ENCODE measurements around the gene IMP4. TPM values are rescaled to one million over a fixed set of nuclear protein-coding genes. Genes with fewer than 3 reads are reported as not detected.

IMP4 gene
- total RNA-seq, 5 donors from 2014 or later (not counting 1 experiment from before 2014, with no cell fraction given) = 70.7 to 93.7 (median 86.9) TPM

DNA sequence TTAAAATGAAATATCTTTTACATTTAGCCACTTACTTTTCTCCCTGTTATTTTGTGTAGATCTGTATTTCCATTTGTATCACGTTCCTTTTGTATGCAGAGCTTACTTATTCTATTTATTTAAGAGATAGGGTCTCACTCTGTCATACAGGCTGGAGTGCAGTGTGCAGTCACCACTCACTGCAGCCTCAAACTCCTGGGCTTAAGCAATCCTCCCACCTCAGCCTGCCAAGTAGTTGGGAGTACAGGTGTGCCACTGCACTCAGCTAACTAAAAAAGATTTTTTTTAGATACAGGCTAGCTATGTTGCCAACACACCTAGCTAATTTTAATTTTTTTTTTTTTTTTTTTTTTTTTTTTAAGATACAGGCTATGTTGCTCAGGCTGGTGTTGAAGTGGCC lies 24.0 kb downstream of the IMP4 start:
- H3K4me3 ChIP-seq (ENCODE audit: control insufficient read depth in 1 of 2, extremely low read depth in 1 of 2, low read length in 1 of 2) = no peak overlapping the region
- Mint-ChIP-seq H3K4me3 (no peak overlapping the region), H3K4me1 (peaks cover 21 to 22% (median 22%) of the 10 kb centered on the region in 3 donors), H3K27me3 (no peaks in the 10 kb centered on the region), H3K9me3 (no peaks in the 10 kb centered on the region), H3K36me3 (no peaks in the 10 kb centered on the region), H3K27ac (no peak overlapping the region)
- no peak for DNase-seq
- ChIA-PET POLR2A (interaction anchor here in 1 of 2 donors (0.6 kb wide), 2 partner anchors 10 to 853 kb away, joined by 3 to 15 read pairs; no protein-coding TSS in a partner anchor), CTCF (interaction anchor here in 1 of 2 donors (1.2 kb wide), 1 partner anchor 24 kb away, joined by 3 read pairs; the partner anchor contains the start of gene IMP4)
- no peak overlapping the region for H3K27ac ChIP-seq (ENCODE audit: low read length)
- peaks cover 16 to 22% of the 10 kb centered on the region in 2 experiments for H3K4me1 ChIP-seq (ENCODE audit: control insufficient read depth in 1 of 2, extremely low read depth in 1 of 2, insufficient read depth in 2 of 2, low read length in 2 of 2)
- ATAC-seq (replicated peaks in 1 of 4) = no peak
- no peaks in the 10 kb centered on the region for H3K27me3 ChIP-seq (replicated peaks in 1 of 2; ENCODE audit: control insufficient read depth in 2 of 2, extremely low read depth in 1 of 2, insufficient read depth in 2 of 2, low read length in 1 of 2)
- no peaks in the 10 kb centered on the region for H3K9me3 ChIP-seq
- no CpG with 5 or more reads among the region's 1 CpG for WGBS (ENCODE audit: insufficient coverage)
- no peaks in the 10 kb centered on the region for H3K36me3 ChIP-seq (ENCODE audit: control insufficient read depth in 2 of 2, extremely low read depth in 1 of 2, insufficient read depth in 1 of 2, low read length in 1 of 2)

- H3K27me3 Mint-ChIP-seq = no peaks in the 10 kb centered on the region
- H3K36me3 Mint-ChIP-seq = peaks cover 5% of the 10 kb centered on the region
These were observed 26.1 kb downstream of the IMP4 start for GRCh38 chr2:130368786-130369185.

DNA sequence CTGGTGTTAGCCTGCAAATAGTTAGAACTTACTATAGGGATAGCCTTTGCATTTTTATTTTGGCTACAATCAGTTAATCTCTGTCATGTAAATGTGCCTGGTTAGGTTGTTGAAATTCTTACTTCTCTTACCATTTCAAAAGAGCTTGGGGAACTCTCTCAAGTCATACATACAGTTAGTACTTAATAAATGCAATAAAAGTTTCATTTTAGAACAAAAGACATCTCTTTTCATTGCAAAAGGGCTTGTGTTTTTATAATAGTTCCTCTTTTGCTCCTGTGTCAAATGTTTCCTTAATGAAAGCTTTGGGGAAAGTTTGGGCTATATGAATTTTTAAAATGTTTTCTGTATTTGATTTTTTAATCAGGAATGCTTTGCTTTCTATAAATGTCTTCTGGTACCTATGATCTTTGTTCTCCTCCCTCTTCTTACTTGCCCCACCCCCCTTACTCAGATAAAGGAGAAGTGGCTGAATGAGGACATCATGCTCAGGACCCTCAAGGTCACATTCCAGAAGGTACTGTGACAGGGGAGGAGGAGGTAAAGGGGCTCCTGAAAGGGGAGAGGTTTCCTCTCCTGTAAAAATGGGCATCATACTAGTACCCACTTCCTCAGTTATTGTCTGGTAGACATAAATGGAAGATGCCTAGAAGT lies 26.7 kb downstream of the IMP4 start:
- Histone ChIP-seq H3K4me3 (ENCODE audit: control insufficient read depth in 1 of 2, extremely low read depth in 1 of 2, low read length in 1 of 2) (no peak overlapping the region), H3K27ac (ENCODE audit: low read length) (peak overlapping the region; percentile 72), H3K4me1 (ENCODE audit: control insufficient read depth in 1 of 2, extremely low read depth in 1 of 2, insufficient read depth in 2 of 2, low read length in 2 of 2) (peaks cover 16 to 43% of the 10 kb centered on the region in 2 experiments), H3K27me3 (replicated peaks in 1 of 2; ENCODE audit: control insufficient read depth in 2 of 2, extremely low read depth in 1 of 2, insufficient read depth in 2 of 2, low read length in 1 of 2) (no peaks in the 10 kb centered on the region), H3K9me3 (no peaks in the 10 kb centered on the region), H3K36me3 (ENCODE audit: control insufficient read depth in 2 of 2, extremely low read depth in 1 of 2, insufficient read depth in 1 of 2, low read length in 1 of 2) (peaks cover 0 to 4% of the 10 kb centered on the region in 2 donors)
- no peaks in the 10 kb centered on the region for H3K9me3 Mint-ChIP-seq
- ChIA-PET CTCF (interaction anchor here in 1 of 2 donors (1.7 kb wide), 1 partner anchor 27 kb away, joined by 3 read pairs; the partner anchor contains the start of gene IMP4), POLR2A (no interaction called here)
- H3K27me3 Mint-ChIP-seq = no peaks in the 10 kb centered on the region
- H3K4me3 Mint-ChIP-seq = peak overlapping the region in 1 of 3 donors; percentile 89
- ATAC-seq (replicated peaks in 1 of 4) (no peak), DNase-seq (no peak)
- H3K4me1 Mint-ChIP-seq = peaks cover 38 to 42% (median 41%) of the 10 kb centered on the region in 3 donors
- peaks cover 8% of the 10 kb centered on the region for H3K36me3 Mint-ChIP-seq
- H3K27ac Mint-ChIP-seq = peak overlapping the region; percentile 95 to 98

More at GRCh38 chr2:130368786-130369185, 26.1 kb downstream of the IMP4 start:
- no peak overlapping the region for H3K4me3 Mint-ChIP-seq
- WGBS (ENCODE audit: insufficient coverage) = 80% methylated on average over 1 of the region's 5 CpGs
- Histone ChIP-seq H3K9me3 (no peaks in the 10 kb centered on the region), H3K36me3 (ENCODE audit: control insufficient read depth in 2 of 2, extremely low read depth in 1 of 2, insufficient read depth in 1 of 2, low read length in 1 of 2) (no peaks in the 10 kb centered on the region), H3K4me3 (ENCODE audit: control insufficient read depth in 1 of 2, extremely low read depth in 1 of 2, low read length in 1 of 2) (no peak overlapping the region), H3K27ac (ENCODE audit: low read length) (no peak overlapping the region), H3K27me3 (replicated peaks in 1 of 2; ENCODE audit: control insufficient read depth in 2 of 2, extremely low read depth in 1 of 2, insufficient read depth in 2 of 2, low read length in 1 of 2) (no peaks in the 10 kb centered on the region), H3K4me1 (ENCODE audit: control insufficient read depth in 1 of 2, extremely low read depth in 1 of 2, insufficient read depth in 2 of 2, low read length in 2 of 2) (peaks cover 16 to 39% of the 10 kb centered on the region in 2 experiments)
- ChIA-PET CTCF (interaction anchor here in 1 of 2 donors (0.5 to 1.7 kb wide), 2 partner anchors 26 to 187 kb away, joined by 3 read pairs; partner anchors contain the start of genes IMP4 and SMPD4), POLR2A (no interaction called here)
- ATAC-seq (replicated peaks in 1 of 4) (no peak), DNase-seq (no peak)
- H3K27ac Mint-ChIP-seq = no peak overlapping the region
- H3K9me3 Mint-ChIP-seq = no peaks in the 10 kb centered on the region
- H3K4me1 Mint-ChIP-seq = peaks cover 32 to 37% (median 36%) of the 10 kb centered on the region in 3 donors

GRCh38 chr2:130369965-130370341 lies 27.3 kb downstream of the IMP4 start:
- H3K27ac ChIP-seq (ENCODE audit: low read length) = peak overlapping the region; percentile 72
- no peaks in the 10 kb centered on the region for H3K9me3 Mint-ChIP-seq
- H3K4me3 Mint-ChIP-seq = peak overlapping the region in 1 of 3 donors; percentile 89
- WGBS (ENCODE audit: insufficient coverage) = 100% methylated on average over 3 of the region's 5 CpGs
- ChIA-PET CTCF (interaction anchor here in 1 of 2 donors (1.7 kb wide), 1 partner anchor 27 kb away, joined by 3 read pairs; the partner anchor contains the start of gene IMP4), POLR2A (no interaction called here)
- H3K27ac Mint-ChIP-seq = peak overlapping the region; percentile 95 to 98
- no peaks in the 10 kb centered on the region for H3K27me3 ChIP-seq (replicated peaks in 1 of 2; ENCODE audit: control insufficient read depth in 2 of 2, extremely low read depth in 1 of 2, insufficient read depth in 2 of 2, low read length in 1 of 2)
- H3K4me1 ChIP-seq (ENCODE audit: control insufficient read depth in 1 of 2, extremely low read depth in 1 of 2, insufficient read depth in 2 of 2, low read length in 2 of 2) = peaks cover 16 to 45% of the 10 kb centered on the region in 2 experiments
- DNase-seq (no peak), ATAC-seq (replicated peaks in 1 of 4) (no peak)
- peaks cover 0 to 8% of the 10 kb centered on the region in 2 donors for H3K36me3 ChIP-seq (ENCODE audit: control insufficient read depth in 2 of 2, extremely low read depth in 1 of 2, insufficient read depth in 1 of 2, low read length in 1 of 2)
- no peaks in the 10 kb centered on the region for H3K27me3 Mint-ChIP-seq
- peaks cover 12% of the 10 kb centered on the region for H3K36me3 Mint-ChIP-seq
- no peaks in the 10 kb centered on the region for H3K9me3 ChIP-seq
- H3K4me3 ChIP-seq (ENCODE audit: control insufficient read depth in 1 of 2, extremely low read depth in 1 of 2, low read length in 1 of 2) = no peak overlapping the region
- H3K4me1 Mint-ChIP-seq = peaks cover 43 to 46% (median 45%) of the 10 kb centered on the region in 3 donors

GRCh38 chr2:130370490-130370889 lies 27.8 kb downstream of the IMP4 start:
- Histone ChIP-seq H3K4me3 (ENCODE audit: control insufficient read depth in 1 of 2, extremely low read depth in 1 of 2, low read length in 1 of 2) (no peak overlapping the region), H3K4me1 (ENCODE audit: control insufficient read depth in 1 of 2, extremely low read depth in 1 of 2, insufficient read depth in 2 of 2, low read length in 2 of 2) (peaks cover 16 to 48% of the 10 kb centered on the region in 2 experiments), H3K27ac (ENCODE audit: low read length) (peak overlapping the region; percentile 72), H3K36me3 (ENCODE audit: control insufficient read depth in 2 of 2, extremely low read depth in 1 of 2, insufficient read depth in 1 of 2, low read length in 1 of 2) (peaks cover 0 to 13% of the 10 kb centered on the region in 2 donors), H3K9me3 (no peaks in the 10 kb centered on the region), H3K27me3 (replicated peaks in 1 of 2; ENCODE audit: control insufficient read depth in 2 of 2, extremely low read depth in 1 of 2, insufficient read depth in 2 of 2, low read length in 1 of 2) (no peaks in the 10 kb centered on the region)
- ATAC-seq (replicated peaks in 1 of 4) (peak; percentile 31 to 47 (median 46)), DNase-seq (peak in 20 of 35 experiments; percentile 18 to 64 (median 28))
- POLR2A ChIA-PET = no interaction called here
- Mint-ChIP-seq H3K9me3 (no peaks in the 10 kb centered on the region), H3K36me3 (peaks cover 17% of the 10 kb centered on the region), H3K27me3 (no peaks in the 10 kb centered on the region), H3K27ac (peak overlapping the region; percentile 95 to 98), H3K4me3 (peak overlapping the region; percentile 89 to 91 (median 91)), H3K4me1 (peaks cover 48 to 51% (median 50%) of the 10 kb centered on the region in 3 donors)
- WGBS (ENCODE audit: insufficient coverage) = 7% methylated on average over 9 of the region's 9 CpGs
- CTCF ChIA-PET = interaction anchor here in 1 of 2 donors (1.7 kb wide), 1 partner anchor 28 kb away, joined by 3 read pairs; the partner anchor contains the start of gene IMP4

GRCh38 chr2:130371723-130372054 lies 29.0 kb downstream of the IMP4 start:
- peaks cover 24% of the 10 kb centered on the region for H3K36me3 Mint-ChIP-seq

More at GRCh38 chr2:130371723-130372054, 29.0 kb downstream of the IMP4 start:
- DNase-seq = no peak
- Mint-ChIP-seq H3K4me1 (peaks cover 59 to 63% (median 62%) of the 10 kb centered on the region in 3 donors), H3K27me3 (no peaks in the 10 kb centered on the region), H3K4me3 (peak overlapping the region; percentile 89 to 91 (median 91)), H3K9me3 (no peaks in the 10 kb centered on the region), H3K27ac (peak overlapping the region; percentile 95 to 98)
- Histone ChIP-seq H3K9me3 (no peaks in the 10 kb centered on the region), H3K27ac (ENCODE audit: low read length) (peak overlapping the region; percentile 72), H3K4me1 (ENCODE audit: control insufficient read depth in 1 of 2, extremely low read depth in 1 of 2, insufficient read depth in 2 of 2, low read length in 2 of 2) (peaks cover 16 to 51% of the 10 kb centered on the region in 2 experiments), H3K27me3 (replicated peaks in 1 of 2; ENCODE audit: control insufficient read depth in 2 of 2, extremely low read depth in 1 of 2, insufficient read depth in 2 of 2, low read length in 1 of 2) (no peaks in the 10 kb centered on the region), H3K4me3 (ENCODE audit: control insufficient read depth in 1 of 2, extremely low read depth in 1 of 2, low read length in 1 of 2) (peak overlapping the region; percentile 70 to 73), H3K36me3 (ENCODE audit: control insufficient read depth in 2 of 2, extremely low read depth in 1 of 2, insufficient read depth in 1 of 2, low read length in 1 of 2) (peaks cover 0 to 16% of the 10 kb centered on the region in 2 donors)
- POLR2A ChIA-PET = interaction anchor here in 1 of 2 donors (0.7 kb wide), 1 partner anchor 39 kb away, joined by 3 read pairs; no protein-coding TSS in a partner anchor
- CTCF ChIA-PET = no interaction called here
- WGBS (ENCODE audit: insufficient coverage) = 9% methylated on average over 18 of the region's 18 CpGs
- no peak for ATAC-seq (replicated peaks in 1 of 4)

Measured in T-cell (primary cell).